Neuronal stem cell (in vitro differentiated cells): ENCODE results near the gene REXO5.

Experiments used
- DNase-seq: peaks from one replicate; pipeline ENCODE4 v3.0.0-alpha.2; 2013; ENCODE audit warnings: low spot score
- H2AFZ ChIP-seq: one replicate; pipeline ENCODE4 v1.6.1; 2013; ENCODE audit warnings: mild to moderate bottlenecking, low read length, inconsistent platforms
- H2AK5ac ChIP-seq: 2 replicates; pipeline ENCODE4 v1.6.1; 2013; ENCODE audit warnings: low read depth, mild to moderate bottlenecking, inconsistent platforms, low read length, moderate library complexity, mixed read lengths
- H2BK120ac ChIP-seq: 2 replicates; pipeline ENCODE4 v1.6.1; 2013; ENCODE audit warnings: low read depth, mild to moderate bottlenecking, inconsistent platforms, low read length, moderate library complexity, mixed read lengths
- H2BK12ac ChIP-seq: one replicate; pipeline ENCODE4 v1.6.1; 2013; ENCODE audit warnings: low read length, inconsistent platforms
- H2BK15ac ChIP-seq: 2 replicates; pipeline ENCODE4 v1.6.1; 2013; ENCODE audit warnings: mild to moderate bottlenecking, low read length, inconsistent platforms, mixed read lengths
- H2BK5ac ChIP-seq: one replicate; pipeline ENCODE4 v1.6.1; 2013; ENCODE audit warnings: inconsistent platforms, mild to moderate bottlenecking, low read length, moderate library complexity
- H3K14ac ChIP-seq: one replicate; pipeline ENCODE4 v1.6.1; 2013; ENCODE audit warnings: low read length, inconsistent platforms
- H3K18ac ChIP-seq: 2 replicates; pipeline ENCODE4 v1.6.1; 2013; ENCODE audit warnings: low read length, inconsistent platforms
- H3K23ac ChIP-seq: 2 replicates; pipeline ENCODE4 v1.6.1; 2013; ENCODE audit warnings: low read depth, mild to moderate bottlenecking, mixed read lengths, low read length, inconsistent platforms; ENCODE audit not compliant: poor library complexity
- H3K27ac ChIP-seq: replicated peaks from 3 replicates; pipeline ENCODE4 v1.5.1; 2013; ENCODE audit warnings: low read length, inconsistent platforms
- H3K27me3 ChIP-seq, 3 experiments: 2 replicates each; pipeline ENCODE4 v1.6.1; 2013; ENCODE audit warnings: low read length in 3 of 3, mild to moderate bottlenecking in 2 of 3, inconsistent platforms in 1 of 3, low read depth in 1 of 3, mixed read lengths in 1 of 3, moderate library complexity in 1 of 3; ENCODE audit not compliant: control insufficient read depth in 3 of 3, insufficient read depth in 3 of 3
- H3K36me3 ChIP-seq, 2 donors: replicated peaks in 1 of 2; 2 replicates each; pipeline ENCODE4 v1.6.1; 2013; ENCODE audit warnings: low read length in 2 of 2; ENCODE audit not compliant: control insufficient read depth in 2 of 2, insufficient read depth in 2 of 2
- H3K4ac ChIP-seq: 2 replicates; pipeline ENCODE4 v1.6.1; 2013; ENCODE audit warnings: inconsistent platforms, mild to moderate bottlenecking, low read length, moderate library complexity
- H3K4me1 ChIP-seq, 2 donors: 1 replicate in 1 of 2; 2 replicates in 1 of 2; pipeline ENCODE4 v1.6.1; 2013; ENCODE audit warnings: low read length in 2 of 2, low read depth in 1 of 2; ENCODE audit not compliant: control insufficient read depth in 2 of 2, insufficient read depth in 1 of 2
- H3K4me2 ChIP-seq: one replicate; pipeline ENCODE4 v1.6.1; 2013; ENCODE audit warnings: mild to moderate bottlenecking, low read length, inconsistent platforms; ENCODE audit not compliant: insufficient read depth, poor library complexity, severe bottlenecking
- H3K4me3 ChIP-seq, 2 donors: 2 replicates each; pipeline ENCODE4 v1.5.1; 2013; ENCODE audit warnings: low read length in 2 of 2, mild to moderate bottlenecking in 2 of 2, inconsistent platforms in 1 of 2, moderate library complexity in 1 of 2
- H3K79me1 ChIP-seq: one replicate; pipeline ENCODE4 v1.6.1; 2013; ENCODE audit warnings: low read depth, mild to moderate bottlenecking, inconsistent platforms, low read length, moderate library complexity
- H3K9ac ChIP-seq: one replicate; pipeline ENCODE4 v1.6.1; 2013; ENCODE audit warnings: mild to moderate bottlenecking, low read depth, low read length, inconsistent platforms; ENCODE audit not compliant: poor library complexity
- H3K9me3 ChIP-seq, 2 donors: replicated peaks in 1 of 2; 2 replicates each; pipeline versions ENCODE3 to v1.6.1; 2013; ENCODE audit warnings: low read length in 2 of 2, mild to moderate bottlenecking in 2 of 2, inconsistent platforms in 1 of 2, low read depth in 1 of 2, mixed read lengths in 1 of 2, moderate library complexity in 1 of 2; ENCODE audit not compliant: control insufficient read depth in 2 of 2, insufficient read depth in 1 of 2
- H4K8ac ChIP-seq: one replicate; pipeline ENCODE4 v1.6.1; 2013; ENCODE audit warnings: low read depth, mild to moderate bottlenecking, inconsistent platforms, low read length, moderate library complexity
- H4K91ac ChIP-seq: one replicate; pipeline ENCODE4 v1.6.1; 2013; ENCODE audit warnings: low read length, low read depth, mild to moderate bottlenecking, inconsistent platforms; ENCODE audit not compliant: poor library complexity
- WGBS, 2 donors: extraction: QIAGEN DNeasy Blood & Tissue Kit; methylation state at CpG; one replicate each; pipeline ENCODE4 v1.1.7; 2013; ENCODE audit warnings: missing lambda C conversion rate in 2 of 2, mixed read lengths in 1 of 2; ENCODE audit not compliant: insufficient read length in 2 of 2, insufficient replicate concordance in 1 of 2; ENCODE audit errors: extremely low coverage in 2 of 2; 5-methylcytosine and 5-hydroxymethylcytosine counted together

REXO5 gene

DNA sequence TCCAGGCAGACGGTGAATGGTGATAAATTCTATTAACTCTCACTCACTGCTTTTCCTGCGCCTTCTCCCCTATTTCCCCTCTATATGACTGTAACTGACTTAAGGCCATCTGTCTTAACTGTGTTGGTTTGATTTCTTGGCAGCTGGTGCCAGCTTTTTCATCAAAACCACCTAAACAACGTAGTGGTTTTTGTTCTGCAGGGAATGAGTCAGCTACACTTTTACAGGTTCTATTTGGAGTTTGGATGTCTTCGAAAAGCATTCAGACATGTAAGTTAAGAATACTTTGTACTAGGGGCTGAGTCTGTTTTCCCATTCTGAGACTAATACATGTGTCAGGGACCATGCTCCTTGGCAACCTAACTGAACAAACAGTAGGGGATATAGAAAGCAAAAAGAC lies 8.5 kb downstream of the REXO5 start:
- Histone ChIP-seq H3K9me3 (peaks cover 0 to 1% of the 10 kb centered on the region in 2 donors), H3K79me1 (no peaks in the 10 kb centered on the region), H3K36me3 (peaks cover 2 to 75% of the 10 kb centered on the region in 2 donors), H4K8ac (no peak overlapping the region), H3K18ac (no peak overlapping the region), H3K9ac (no peak overlapping the region), H3K4me3 (no peak overlapping the region), H2BK12ac (no peak overlapping the region), H2AK5ac (no peak overlapping the region), H2BK15ac (no peak overlapping the region), H3K27me3 (no peaks in the 10 kb centered on the region), H2BK120ac (no peak overlapping the region), H3K4ac (no peak overlapping the region), H3K27ac (no peak overlapping the region), H3K4me2 (no peak overlapping the region), H3K14ac (no peak overlapping the region), H2AFZ (no peak overlapping the region), H2BK5ac (no peak overlapping the region), H3K4me1 (no peaks in the 10 kb centered on the region), H3K23ac (no peak overlapping the region), H4K91ac (no peak overlapping the region)
- DNase-seq, result no peak
- WGBS, 2 donors, result no CpG with 5 or more reads among the region's 4 CpGs

GRCh38 chr16:20818929-20819585 lies 12.7 kb downstream of the REXO5 start:
- Histone ChIP-seq H3K4ac (no peak overlapping the region), H2AFZ (no peak overlapping the region), H4K91ac (no peak overlapping the region), H3K79me1 (no peaks in the 10 kb centered on the region), H3K27ac (no peak overlapping the region), H3K4me1 (no peaks in the 10 kb centered on the region), H3K18ac (no peak overlapping the region), H3K27me3 (no peaks in the 10 kb centered on the region), H2AK5ac (no peak overlapping the region), H2BK15ac (no peak overlapping the region), H3K9me3 (peaks cover 0 to 1% of the 10 kb centered on the region in 2 donors), H3K9ac (no peak overlapping the region), H2BK5ac (no peak overlapping the region), H2BK120ac (no peak overlapping the region), H4K8ac (no peak overlapping the region), H3K36me3 (peaks cover 2 to 94% of the 10 kb centered on the region in 2 donors), H3K23ac (no peak overlapping the region), H3K14ac (no peak overlapping the region), H2BK12ac (no peak overlapping the region), H3K4me3 (no peak overlapping the region), H3K4me2 (no peak overlapping the region)
- no peak for DNase-seq
- no CpG with 5 or more reads among the region's 4 CpGs for WGBS, 2 donors

- no peak overlapping the region for H3K9ac ChIP-seq
- DNase-seq, result no peak
- no peak overlapping the region for H2BK12ac ChIP-seq
- peaks cover 4 to 90% of the 10 kb centered on the region in 2 donors for H3K36me3 ChIP-seq
- no peak overlapping the region for H3K27ac ChIP-seq
- H3K14ac ChIP-seq, result no peak overlapping the region
- no peak overlapping the region for H3K18ac ChIP-seq
- H3K4ac ChIP-seq, result no peak overlapping the region
- no CpG with 5 or more reads among the region's 4 CpGs for WGBS, 2 donors
- H3K23ac ChIP-seq, result no peak overlapping the region
- no peak overlapping the region for H4K91ac ChIP-seq
- H3K9me3 ChIP-seq, result peaks cover 0 to 1% of the 10 kb centered on the region in 2 donors
- no peak overlapping the region for H3K4me2 ChIP-seq
- no peak overlapping the region for H4K8ac ChIP-seq
- H2BK15ac ChIP-seq, result no peak overlapping the region
- no peak overlapping the region for H2AK5ac ChIP-seq
- H3K4me3 ChIP-seq, result no peak overlapping the region
- no peaks in the 10 kb centered on the region for H3K27me3 ChIP-seq
- no peak overlapping the region for H2BK5ac ChIP-seq
- H3K4me1 ChIP-seq, result no peaks in the 10 kb centered on the region
- no peak overlapping the region for H2AFZ ChIP-seq
- H2BK120ac ChIP-seq, result no peak overlapping the region
- H3K79me1 ChIP-seq, result no peaks in the 10 kb centered on the region
Observed at GRCh38 chr16:20821682-20822081, 15.4 kb downstream of the REXO5 start.

DNA sequence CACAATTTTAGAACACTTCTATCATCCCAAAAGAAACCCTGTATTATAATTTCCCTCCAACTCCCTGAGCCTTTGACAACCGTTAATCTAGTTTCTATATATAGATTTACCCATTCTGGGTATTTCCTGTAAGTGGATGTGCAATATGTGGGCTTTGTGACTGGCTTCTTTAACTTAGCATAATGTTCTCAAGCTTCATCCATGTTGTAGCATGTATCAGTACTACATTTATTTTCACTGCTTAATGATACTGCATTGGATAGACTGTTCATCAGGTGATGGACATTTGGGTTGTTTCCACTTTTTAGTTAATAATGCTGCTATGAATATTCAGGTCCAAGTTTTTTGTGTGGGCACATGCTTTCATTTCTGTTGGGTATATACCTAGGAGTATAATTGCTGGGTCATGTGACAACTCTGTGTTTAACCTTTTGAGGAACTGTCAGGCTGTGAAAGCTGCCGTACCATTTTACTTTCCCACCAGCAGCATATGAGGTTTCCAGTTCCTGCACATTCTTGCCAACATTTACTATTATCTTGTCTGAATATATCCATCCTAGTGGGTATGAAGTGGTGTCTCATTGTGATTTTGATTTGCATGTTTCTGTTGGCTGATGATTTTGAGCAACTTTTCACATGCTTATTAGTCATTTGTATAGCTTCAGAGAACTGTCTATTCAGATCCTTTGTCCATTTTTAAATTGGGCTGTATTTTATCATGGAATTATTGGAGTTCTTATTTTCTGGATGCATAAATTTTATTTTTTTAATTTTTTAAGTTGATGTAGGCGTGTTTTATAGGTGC lies 16.4 kb downstream of the REXO5 start:
- Histone ChIP-seq H2BK120ac (no peak overlapping the region), H4K91ac (no peak overlapping the region), H3K14ac (no peak overlapping the region), H3K27me3 (no peaks in the 10 kb centered on the region), H2BK5ac (no peak overlapping the region), H2BK12ac (no peak overlapping the region), H3K27ac (no peak overlapping the region), H3K79me1 (no peaks in the 10 kb centered on the region), H2AK5ac (no peak overlapping the region), H3K4me2 (no peak overlapping the region), H3K23ac (no peak overlapping the region), H3K36me3 (peaks cover 4 to 90% of the 10 kb centered on the region in 2 donors), H3K4ac (no peak overlapping the region), H2AFZ (no peak overlapping the region), H2BK15ac (no peak overlapping the region), H4K8ac (no peak overlapping the region), H3K9ac (no peak overlapping the region), H3K4me1 (no peaks in the 10 kb centered on the region), H3K4me3 (no peak overlapping the region), H3K18ac (no peak overlapping the region), H3K9me3 (peaks cover 0 to 1% of the 10 kb centered on the region in 2 donors)
- WGBS, 2 donors, result no CpG with 5 or more reads among the region's 3 CpGs
- no peak for DNase-seq
